Urothelium cell line (cell line): ENCODE data around the gene PM20D1.
"Not testable (repeated sequence)": the region's sequence is repeated elsewhere in the genome, so short reads cannot be mapped to it uniquely, and the experiment has no call there.

ENCODE experiments used
- DNase-seq: peaks from one replicate; pipeline ENCODE4 v3.0.0; 2011; ENCODE audit warnings: low spot score, mixed read lengths
- FAIRE-seq: peaks from 2 replicates; lab custom pipeline; 2011; peaks lifted over from hg19 to GRCh38; lab: Jason Lieb, UNC

Gene PM20D1

DNA sequence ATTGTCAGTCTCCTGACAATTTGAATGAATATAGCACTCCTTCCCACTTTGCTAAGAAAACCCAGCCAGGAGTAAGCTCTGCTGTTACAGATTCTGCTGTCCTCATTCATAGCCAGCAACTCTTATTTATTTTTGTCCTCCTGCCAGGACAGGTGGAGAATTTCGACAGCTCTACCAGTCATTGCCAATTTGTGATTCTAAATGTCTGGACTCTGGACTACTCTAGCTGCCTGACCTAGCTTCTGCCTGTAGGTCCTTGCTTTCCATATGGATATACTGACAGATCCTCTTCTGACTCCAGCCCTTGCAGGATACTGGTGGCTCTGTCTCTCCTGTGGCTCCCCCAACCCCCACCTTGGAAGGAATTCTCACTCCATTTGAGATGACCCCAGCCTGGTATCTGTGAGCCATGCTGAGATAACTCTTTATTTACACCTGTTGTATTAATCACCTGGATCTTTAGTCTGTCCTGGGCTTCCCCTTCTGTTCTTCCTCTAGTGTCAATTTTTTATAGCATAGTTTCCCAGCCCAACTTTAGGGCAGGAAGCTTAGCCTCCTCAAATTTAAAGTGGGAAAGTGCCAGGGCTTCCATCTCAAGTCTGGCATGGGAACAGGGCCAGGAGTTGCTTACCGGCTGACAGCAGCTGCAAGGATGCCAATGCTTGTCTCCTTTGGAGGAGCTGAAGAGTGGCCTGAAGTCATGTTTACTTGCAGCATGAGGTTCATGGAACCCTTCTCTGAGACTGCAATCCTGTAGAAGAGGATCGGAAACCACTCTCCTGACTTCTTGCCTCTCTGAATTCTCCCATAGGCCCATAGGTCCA, 6.7 kb downstream of the PM20D1 start:
- DNase-seq (no peak), FAIRE-seq (no peak)

DNA sequence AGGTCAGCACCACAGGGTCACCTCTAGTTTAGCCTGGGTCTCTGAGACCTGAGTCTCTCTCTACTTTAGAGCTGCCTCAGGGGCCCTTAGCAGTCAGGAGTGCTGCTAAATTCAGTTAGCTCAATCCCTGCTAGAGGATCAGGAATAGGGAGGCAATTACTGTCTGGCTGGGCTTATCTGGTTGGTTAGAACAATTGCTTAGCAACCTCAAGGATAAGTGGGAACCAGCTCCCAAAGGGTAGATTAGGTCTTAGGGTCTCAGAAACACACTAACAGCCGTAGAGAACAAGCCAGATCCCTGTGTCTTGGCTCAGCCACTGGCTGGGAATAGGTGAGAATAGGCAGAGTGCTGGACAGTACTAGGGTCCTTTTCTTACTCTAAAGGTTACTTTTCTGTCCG, 7.7 kb downstream of the PM20D1 start:
- DNase-seq (no peak), FAIRE-seq (no peak)

DNA sequence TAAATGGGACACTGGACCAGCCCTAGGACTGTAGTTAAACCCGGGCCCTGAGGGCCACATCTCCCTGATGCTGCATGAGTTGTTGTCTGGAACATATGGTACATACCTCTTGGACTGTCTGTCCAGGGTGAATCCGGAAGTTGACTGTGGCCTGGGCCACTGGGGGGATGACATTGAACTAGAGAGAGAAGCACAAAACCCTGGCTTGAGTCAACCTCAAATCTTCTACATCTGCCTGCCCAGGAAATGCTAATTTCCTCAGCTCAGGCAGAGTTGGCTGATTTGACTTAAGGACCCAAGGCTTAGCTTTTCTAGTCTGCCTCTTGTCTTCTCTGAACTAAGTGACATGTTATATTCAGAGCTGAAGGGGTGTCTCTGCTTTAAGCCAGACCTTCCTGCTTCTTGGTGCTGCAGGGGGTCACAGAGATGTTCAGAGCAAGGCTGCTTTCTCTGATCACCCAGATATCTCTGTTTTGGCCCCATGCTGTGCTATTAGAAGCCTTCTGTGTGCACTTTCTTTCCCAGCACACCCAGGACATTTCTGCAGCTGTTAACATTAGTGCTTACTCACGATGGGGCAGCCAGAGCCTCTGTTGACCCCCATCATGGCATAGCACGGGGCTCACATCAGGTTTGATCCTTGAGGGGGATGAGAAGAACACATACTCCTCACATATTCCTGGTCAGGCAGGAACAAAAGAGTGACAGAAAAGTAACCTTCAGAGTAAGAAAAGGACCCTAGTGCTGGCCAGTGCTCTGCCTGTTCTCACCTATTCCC, 9.6 kb downstream of the PM20D1 start:
- FAIRE-seq, result no peak

DNA sequence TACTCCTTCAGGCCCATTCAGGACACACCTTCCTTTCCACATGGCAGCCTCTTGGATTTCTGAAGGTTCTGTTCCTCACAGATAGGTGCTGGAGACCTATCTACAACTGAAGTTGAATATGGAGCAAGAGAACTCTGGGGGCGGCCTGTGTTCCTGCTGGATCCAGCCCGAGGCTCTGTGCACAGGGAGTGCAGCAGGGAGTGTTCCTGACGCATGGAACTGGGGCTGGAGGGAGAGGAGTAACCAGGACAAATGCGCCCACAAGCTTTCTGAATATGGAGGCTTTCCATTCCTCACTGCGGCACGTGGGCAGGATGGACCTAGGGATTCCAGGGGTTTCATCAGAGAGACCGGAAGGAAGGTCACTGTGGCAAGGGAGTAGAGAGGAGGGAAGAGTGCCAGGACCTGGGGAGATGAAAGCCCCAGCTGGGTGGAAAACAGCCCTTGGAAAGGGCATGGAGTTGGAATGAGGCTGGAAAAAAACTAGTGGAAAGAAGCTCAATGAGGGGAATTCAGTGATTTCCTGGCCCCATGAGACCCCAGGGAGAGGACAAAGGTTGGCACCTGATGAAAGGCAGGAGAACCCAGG, 12.5 kb downstream of the PM20D1 start:
- DNase-seq, result no peak
- FAIRE-seq, result no peak

More for the DNA sequence above, 9.6 kb downstream of the PM20D1 start:
- DNase-seq, result no peak

DNA sequence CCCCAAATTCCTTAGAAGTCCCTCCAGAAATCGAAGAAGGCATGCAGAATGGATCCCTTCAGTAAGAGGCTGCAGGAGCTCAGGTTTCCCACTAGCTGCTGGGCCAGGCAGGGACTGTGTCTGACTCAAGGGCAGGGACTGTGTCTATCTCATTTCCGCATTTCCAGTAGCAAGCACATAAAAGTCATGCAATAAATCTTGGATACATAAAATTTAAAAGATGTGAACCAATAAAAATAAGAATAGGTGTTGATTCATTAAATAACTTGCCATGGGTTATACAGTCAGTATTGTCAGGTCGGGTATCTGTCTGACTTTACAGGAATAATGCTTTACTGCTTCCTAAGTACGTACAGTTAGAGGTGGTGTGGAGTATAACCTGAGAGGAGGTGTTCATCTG, 15.2 kb downstream of the PM20D1 start:
- FAIRE-seq (no peak), DNase-seq (no peak)

DNA sequence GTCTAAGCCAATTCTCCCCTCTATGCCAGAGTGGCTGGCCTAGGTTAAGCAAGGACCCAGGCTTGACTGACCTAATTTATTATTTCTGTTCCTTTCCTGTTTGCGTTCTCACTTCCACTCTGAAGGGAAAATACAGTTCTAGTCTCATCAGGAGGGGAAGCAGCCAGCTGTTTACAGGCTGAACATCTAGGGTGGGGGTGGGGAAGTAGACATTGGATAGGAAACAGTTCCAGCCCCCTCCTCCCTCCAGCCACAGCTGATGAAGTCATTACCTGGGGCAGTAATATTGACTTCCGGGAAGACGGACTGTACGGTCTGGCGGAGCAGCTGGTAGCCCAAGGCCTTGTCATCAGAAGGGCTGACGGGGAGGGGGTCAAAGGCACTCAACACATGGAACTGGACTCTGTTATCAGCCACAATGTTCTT, 17.6 kb downstream of the PM20D1 start:
- no peak for FAIRE-seq
- no peak for DNase-seq

DNA sequence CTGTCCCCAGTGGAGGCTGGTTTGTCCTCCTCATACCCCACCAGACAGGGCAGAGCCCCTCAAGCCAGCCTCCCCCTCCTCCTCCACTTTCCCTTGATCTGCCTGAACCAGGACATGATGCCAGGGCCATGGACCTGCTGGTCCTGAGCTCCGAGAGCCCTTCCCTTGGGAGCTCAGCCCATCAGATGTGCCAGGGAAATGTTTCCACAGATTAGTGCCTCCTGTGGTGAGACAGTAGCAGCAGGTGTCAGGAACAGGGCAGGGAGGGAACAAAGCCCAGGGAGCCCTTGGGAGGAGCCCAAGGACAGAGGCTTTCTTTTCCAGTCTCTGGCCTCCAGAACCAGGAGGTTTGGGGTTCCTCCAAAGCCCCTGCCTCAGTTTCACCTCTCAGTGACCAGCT, 22.3 kb downstream of the PM20D1 start:
- DNase-seq (no peak), FAIRE-seq (no peak)

DNA sequence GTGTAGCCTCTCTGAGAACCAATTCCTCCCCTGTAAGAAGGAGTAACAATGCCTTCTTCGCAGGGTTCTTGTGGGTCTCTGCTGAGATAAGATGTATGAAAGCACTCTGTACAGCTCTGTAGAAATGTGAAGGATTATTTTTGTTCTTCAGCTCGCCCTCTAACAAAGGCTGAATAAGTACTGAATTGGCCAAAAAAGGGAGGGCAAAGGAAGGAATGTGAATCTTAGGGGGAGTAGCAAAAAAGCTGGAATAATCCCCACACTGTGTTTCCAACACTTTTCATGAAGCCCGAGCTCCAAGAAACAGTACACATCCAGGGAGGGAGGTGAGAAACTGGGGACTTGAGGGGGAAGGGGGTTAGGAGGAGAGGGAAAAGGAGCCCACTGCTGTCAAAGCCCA, 22.9 kb downstream of the PM20D1 start:
- DNase-seq, result no peak
- no peak for FAIRE-seq

DNA sequence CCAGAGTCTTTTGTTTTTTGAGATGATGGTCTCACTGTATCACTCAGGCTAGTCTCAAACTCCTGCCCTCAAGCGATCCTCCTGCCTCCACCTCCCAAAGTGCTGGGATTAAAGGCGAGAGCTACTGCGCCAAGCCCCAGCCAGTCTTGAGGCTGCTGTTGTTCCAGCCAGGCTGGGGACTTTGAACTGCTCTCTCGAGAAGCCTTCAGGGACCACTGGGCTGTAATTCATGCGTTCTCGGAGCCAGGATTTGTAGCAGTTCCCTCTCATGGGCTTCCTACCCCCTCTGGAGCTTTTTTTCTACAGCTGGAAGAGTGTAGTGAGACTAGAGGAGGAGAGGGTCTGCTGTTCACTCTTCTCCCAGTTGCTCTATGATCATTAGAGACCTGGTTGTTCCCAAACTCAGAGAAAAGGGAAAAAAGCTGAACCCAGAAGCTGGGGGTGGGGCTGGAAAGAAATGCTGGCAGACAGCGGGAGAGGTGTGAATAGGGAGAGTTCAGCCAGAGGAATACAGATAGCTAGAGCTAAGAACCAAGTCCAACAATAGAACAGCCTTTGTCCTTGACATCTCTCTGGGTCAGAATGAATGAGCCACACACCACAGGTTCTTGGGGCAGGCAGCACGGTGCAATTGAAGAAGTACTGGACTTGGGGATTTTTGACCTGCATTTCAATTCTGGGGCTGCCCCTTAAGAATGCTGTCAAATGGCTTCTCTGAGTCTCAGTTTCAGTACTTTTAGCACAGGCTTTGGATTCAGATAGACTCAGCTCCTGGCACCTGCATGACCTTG, 23.7 kb downstream of the PM20D1 start:
- DNase-seq (no peak), FAIRE-seq (no peak)

DNA sequence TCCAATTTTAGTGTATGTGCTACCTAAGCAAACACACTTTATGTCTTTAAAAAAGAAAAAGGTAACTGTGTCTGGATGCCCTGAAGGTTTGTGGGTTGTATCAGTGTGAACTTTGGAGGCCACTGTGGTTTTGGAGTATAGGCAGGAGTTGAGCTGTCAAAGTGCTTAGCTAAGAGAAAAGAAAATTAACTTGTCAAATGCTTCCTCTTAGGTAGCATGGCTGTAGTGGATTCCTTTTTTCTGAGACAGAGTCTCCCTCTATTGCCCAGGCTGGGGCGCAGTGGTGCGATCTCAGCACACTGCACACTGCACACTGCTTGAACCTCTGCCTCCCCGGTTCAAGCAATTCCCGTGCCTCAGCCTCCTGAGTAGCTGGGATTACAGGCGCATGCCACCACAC, 25.8 kb downstream of the PM20D1 start:
- no peak for DNase-seq
- FAIRE-seq, result no peak

DNA sequence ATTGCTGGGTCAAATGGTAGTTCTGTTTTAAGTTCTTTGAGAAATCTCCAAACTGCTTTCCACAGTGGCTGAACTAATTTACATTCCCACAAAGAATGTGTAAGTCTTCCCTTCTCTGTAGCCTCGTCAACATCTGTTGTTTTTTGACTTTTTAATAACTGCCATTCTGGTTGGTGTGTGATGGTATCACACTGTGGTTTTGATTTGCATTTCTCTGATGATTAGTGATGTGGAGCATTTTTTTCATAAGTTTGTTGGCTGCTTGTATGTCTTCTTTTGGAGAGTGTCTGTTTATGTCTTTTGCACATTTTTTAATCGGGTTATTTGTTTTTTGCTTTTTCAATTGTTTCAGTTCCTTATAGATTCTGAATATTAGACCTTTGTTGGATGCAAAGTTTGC, 26.7 kb downstream of the PM20D1 start:
- FAIRE-seq, DNase-seq: not testable (repeated sequence)

DNA sequence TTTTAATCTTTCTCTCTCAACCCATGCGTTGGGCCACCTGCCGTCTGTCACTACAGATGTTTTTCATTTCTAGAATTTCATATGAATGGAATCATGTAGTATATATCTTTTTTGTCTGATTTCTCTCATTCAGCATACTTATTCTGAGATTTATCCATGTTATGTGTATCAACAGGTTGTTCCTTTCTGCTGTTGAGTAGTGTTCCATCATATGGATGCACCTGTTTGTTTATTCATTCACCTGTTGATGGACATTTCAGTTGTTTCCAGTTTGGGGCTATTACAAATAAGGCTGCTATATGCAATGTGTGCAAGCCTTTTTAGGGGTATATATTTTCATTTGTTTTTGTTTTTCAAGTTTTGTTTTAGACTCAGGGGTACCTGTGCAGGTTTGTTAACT, 27.5 kb downstream of the PM20D1 start:
- no peak for FAIRE-seq
- no peak for DNase-seq

DNA sequence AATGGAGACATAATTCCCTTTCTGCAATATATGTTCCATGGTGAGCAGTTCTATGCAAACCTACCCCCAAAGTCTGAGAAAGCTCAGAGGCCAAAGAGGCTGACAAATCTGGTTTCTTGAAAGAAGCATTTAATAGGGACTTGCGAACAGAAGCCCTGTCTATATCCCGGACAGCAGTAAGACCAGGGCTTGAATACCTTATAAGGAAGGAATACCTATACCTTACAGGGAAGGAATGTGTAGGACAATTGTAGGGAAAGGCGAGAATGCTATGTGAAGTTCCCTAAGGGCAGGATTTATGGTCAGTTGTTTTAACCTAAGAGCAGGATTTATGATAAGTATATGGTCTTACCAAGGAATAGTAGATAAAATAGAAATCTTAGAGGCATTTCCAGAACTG, 31.9 kb downstream of the PM20D1 start:
- DNase-seq (no peak), FAIRE-seq (no peak)

DNA sequence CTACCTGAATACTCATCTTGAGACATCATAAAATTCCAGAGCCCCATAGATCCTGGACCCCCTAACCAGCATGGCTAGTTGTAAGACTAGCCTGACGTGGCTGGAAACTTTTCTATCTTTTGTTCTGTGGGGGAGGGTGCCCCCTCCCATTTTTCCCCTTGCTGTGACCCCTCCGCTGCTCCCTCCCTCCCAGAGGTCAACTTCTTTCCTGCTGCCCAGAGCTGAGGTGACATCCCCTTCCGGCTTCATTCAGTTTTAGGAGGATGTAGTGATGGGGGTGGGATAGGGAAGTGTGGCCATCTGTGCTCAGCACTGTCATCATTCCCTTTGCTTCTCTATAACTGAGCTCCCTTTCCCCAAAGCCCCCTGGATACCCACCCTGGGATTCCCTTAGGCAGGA, 32.6 kb downstream of the PM20D1 start:
- no peak for FAIRE-seq
- no peak for DNase-seq

DNA sequence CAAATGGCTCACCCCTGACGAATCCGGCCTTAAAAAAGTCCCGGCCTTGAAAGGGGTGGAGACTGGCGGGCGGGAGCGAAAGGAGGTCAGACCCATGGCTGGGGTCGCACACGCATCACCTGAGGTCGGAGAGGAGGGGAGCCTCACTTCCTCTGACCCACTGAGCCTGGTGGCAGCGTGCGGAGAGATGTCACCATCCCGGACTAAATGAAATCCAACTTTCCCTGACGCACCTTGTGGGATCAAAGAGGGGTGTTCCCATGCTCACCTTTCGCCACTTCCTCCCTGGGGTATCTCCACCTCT, 36.2 kb downstream of the PM20D1 start:
- FAIRE-seq (no peak), DNase-seq (peak; percentile 65)

DNA sequence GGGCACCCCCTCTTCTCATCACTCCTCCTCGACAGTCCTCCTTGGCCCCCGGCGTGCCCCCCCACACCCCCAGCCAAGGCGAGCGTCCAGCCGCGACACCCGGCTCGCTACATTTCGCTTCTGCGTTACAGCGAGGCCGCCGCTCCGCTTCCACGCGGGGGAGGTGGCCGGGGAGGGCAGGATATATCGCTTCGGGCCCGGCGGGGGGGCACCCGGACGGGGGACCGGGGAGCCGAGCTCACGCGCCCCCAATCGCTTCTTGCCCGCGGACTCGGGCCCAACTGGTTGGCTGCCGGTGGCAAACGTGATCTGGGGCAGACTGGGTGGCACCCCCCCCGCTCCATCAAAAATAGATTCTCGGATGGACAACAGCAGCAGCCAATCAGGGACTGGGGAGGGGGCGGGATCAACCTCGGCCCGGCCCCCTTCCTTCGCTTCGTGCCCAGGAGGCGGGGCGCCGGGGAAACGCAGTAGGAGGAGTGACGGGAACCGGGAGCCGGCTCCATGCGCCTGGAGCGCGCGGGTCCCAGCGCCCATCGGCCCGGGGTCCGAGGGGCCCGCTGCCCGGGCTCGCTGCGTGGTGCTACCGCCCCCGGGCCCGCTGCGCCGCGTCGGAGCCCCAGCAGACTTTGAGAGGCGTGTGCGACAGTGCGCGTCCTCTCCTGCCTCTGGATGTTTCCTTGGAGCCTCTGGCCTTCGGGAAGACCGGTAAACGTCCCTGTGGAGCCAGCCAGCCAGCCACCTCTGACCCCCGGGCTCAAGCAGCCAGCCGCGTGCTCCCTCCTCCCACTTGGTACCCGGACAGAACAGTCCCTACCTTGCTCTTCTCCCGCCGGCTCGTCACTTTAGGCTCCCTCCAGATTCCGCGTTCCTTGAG, 36.8 kb downstream of the PM20D1 start, which contains the start of gene SLC41A1:
SLC41A1 (minus strand) TSS at position 321 of the 877 bp plus-strand sequence. CDS start 2,757 bp downstream, outside the sequence.
- FAIRE-seq, result no peak

DNA sequence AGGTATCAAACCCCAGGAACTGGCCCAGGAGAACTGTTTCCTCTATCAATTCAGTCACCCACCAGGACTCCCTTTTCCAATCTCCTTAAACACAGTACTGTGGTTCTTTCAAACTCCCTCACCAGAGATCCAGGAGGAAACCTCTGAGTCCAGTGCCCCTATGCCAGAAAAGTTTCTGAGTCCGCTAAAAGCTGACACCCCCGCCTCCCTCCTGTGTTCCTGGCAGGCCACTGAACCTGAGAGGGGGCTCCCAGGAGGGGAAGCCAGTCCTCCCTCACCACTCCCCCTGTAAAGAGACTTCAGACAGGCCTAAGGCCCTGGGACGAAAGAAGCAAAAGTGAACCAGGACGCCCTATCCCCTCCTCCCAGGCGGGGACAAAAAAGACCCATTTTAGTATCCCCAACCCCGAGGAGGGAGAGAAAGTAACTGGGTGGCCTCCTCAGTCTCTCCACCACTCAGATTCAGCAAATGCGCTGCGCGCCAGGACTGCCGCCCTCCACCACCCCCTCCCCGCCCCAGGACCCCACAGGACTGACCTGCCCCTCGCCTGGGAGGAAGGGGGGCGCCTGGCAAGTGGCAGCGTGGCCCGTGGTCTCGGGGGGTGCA, 37.6 kb downstream of the PM20D1 start:
- DNase-seq (peak; percentile 46), FAIRE-seq (no peak)

More for the DNA sequence above, 36.8 kb downstream of the PM20D1 start, which contains the start of gene SLC41A1:
- peak; percentile 98 for DNase-seq

DNA sequence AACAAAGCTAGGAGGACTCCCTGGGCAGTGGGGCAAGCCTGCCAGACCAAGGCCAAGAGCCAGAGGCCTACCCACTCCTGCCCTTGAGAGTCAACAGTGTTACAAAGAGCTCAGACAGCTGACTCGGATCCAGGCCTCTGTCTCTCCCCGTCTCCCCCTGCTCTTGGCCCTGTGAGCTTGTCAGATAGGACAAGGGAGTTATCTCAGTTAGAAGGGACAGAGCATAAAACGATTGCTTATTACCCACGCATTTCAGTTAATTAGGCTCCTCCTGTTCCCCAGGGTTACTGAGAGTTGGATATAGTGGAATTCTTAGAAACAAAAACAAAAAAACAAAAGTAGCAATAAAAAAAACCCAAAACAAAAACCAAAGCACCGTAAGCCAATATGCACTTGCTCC, 38.3 kb downstream of the PM20D1 start:
- FAIRE-seq, result no peak
- no peak for DNase-seq

DNA sequence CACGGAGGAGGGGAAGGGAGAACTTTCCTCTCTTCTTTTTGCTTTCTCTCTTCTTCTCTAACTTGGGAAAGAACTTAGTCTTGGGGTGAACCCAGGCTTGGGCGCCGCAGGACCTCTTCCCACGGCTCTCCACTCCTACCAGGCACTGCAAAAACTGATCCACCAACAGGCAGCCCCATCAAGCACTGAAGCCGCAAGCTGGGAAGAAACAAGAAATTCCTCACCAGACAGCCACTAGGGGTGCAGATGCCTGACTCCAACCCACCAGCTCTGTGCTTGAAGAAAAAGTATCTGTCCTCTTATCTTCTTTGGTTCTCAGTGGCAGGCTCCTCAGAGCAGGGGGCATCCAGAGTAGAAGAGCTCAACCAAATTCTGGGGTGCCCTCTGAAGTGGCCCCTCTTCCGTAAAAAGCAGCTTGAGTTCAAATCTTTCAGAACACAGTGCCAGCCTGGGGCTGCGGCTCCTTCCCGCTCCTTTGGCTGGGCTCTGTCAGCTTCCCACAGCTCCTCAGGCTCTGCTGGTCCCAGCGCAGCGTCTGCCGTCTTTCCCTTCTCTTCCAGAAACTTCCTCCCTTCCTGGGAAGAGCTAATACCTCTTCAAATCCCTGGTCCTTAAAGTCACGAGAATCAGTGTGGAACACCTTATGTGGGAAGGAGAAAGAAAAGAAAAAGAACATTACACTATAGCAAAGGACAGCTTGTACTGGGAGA, 39.3 kb downstream of the PM20D1 start:
- FAIRE-seq (no peak), DNase-seq (no peak)
